K562 (cell line): ENCODE measurements around the gene ATG4C. TPM values are rescaled to one million over a fixed set of nuclear protein-coding genes. Genes with fewer than 3 reads are reported as not detected.

Source experiments
- ATAC-seq: fragments of 200-7000 bp; cut with Tn5 transposase; 3 replicates; pipeline ENCODE4 v1.9.1; 2020; ENCODE audit warnings: moderate library complexity
- BruUV-seq: library from RNA; stranded (reverse); fragments of 400-500 nt; replicated peaks from 2 replicates; lab custom pipeline; 2021; lab: Mats Ljungman, UMichigan
- CTCF ChIA-PET: fragments of 300-600 bp; formaldehyde crosslinking; extraction: SDS; loops from one replicate; lab custom pipeline; 2021; ENCODE audit warnings: low intra/inter-chr PET ratio; lab: Yijun Ruan, JAX
- POLR2A ChIA-PET: fragments of 300-600, 350-650 bp; sonication (Branson Sonifier 250); formaldehyde crosslinking; extraction: SDS; loops from one replicate; lab custom pipeline; 2021; ENCODE audit warnings: antibody characterized with exemption, inconsistent platforms; lab: Yijun Ruan, JAX
- DNase-seq, 4 experiments: peaks; one replicate each; pipeline versions ENCODE4 v3.0.0 to v3.0.0-alpha.2; 2011 to 2018; ENCODE audit warnings: low spot score in 3 of 4, mixed read lengths in 3 of 4; ENCODE audit errors: extremely low read depth in 1 of 4
- FAIRE-seq: peaks from 2 replicates; lab custom pipeline; 2011; peaks lifted over from hg19 to GRCh38; lab: Jason Lieb, UNC
- H2AFZ ChIP-seq: 2 replicates; pipeline ENCODE4 v1.6.0; 2011; ENCODE audit warnings: low read depth, low read length, control low read depth, inconsistent platforms
- H3K27ac ChIP-seq: fragments of 200-600 bp; 3 replicates; pipeline ENCODE4 v1.8.0; 2011; ENCODE audit warnings: low read depth, mild to moderate bottlenecking, control low read depth, inconsistent platforms, low read length, moderate library complexity, mixed read lengths; ENCODE audit errors: extremely low read depth
- H3K27me3 ChIP-seq, 2 experiments: fragments of 300-600 bp in 1 of 2; 2 replicates in 1 of 2; 3 replicates in 1 of 2; pipeline versions ENCODE4 v1.6.0 to v1.8.0; 2011; ENCODE audit warnings: inconsistent platforms in 2 of 2, low read length in 2 of 2, mild to moderate bottlenecking in 1 of 2, mixed read lengths in 1 of 2, moderate library complexity in 1 of 2; ENCODE audit not compliant: control insufficient read depth in 2 of 2, insufficient read depth in 2 of 2
- H3K36me3 ChIP-seq: fragments of 300-600 bp; 3 replicates; pipeline ENCODE4 v1.8.0; 2011; ENCODE audit warnings: mild to moderate bottlenecking, low read length, inconsistent platforms; ENCODE audit not compliant: control insufficient read depth, insufficient read depth
- H3K4me1 ChIP-seq, 2 experiments: fragments of 200-600 bp in 1 of 2; replicated peaks in 1 of 2; 2 replicates in 1 of 2; 3 replicates in 1 of 2; pipeline versions ENCODE4 v1.5.1 to v1.8.0; 2011; ENCODE audit warnings: inconsistent platforms in 2 of 2, low read length in 2 of 2, mild to moderate bottlenecking in 1 of 2, mixed read lengths in 1 of 2, moderate library complexity in 1 of 2; ENCODE audit not compliant: control insufficient read depth in 2 of 2, insufficient read depth in 2 of 2
- H3K4me2 ChIP-seq: 2 replicates; pipeline ENCODE4 v1.6.1; 2011; ENCODE audit warnings: low read length, control low read depth, inconsistent platforms, mixed read lengths; ENCODE audit not compliant: insufficient read depth
- H3K4me3 ChIP-seq: fragments of 200-600 bp; sonication (generic), shearing (Covaris generic); 2 replicates; pipeline ENCODE4 v1.5.1; 2016; ENCODE audit warnings: control low read depth, inconsistent platforms
- H3K79me2 ChIP-seq: fragments of 200-600 bp; 3 replicates; pipeline ENCODE4 v1.8.0; 2011; ENCODE audit warnings: low read length, inconsistent platforms; ENCODE audit not compliant: control insufficient read depth, insufficient read depth
- H3K9ac ChIP-seq, 2 experiments: 2 replicates each; pipeline versions ENCODE4 v1.6.0 to v1.6.1; 2011; ENCODE audit warnings: low read depth in 2 of 2, low read length in 2 of 2, control low read depth in 1 of 2, inconsistent platforms in 1 of 2, mild to moderate bottlenecking in 1 of 2, mixed read lengths in 1 of 2; ENCODE audit not compliant: insufficient read depth in 1 of 2
- H3K9me1 ChIP-seq: one replicate; pipeline ENCODE4 v1.6.0; 2011; ENCODE audit warnings: inconsistent platforms, mild to moderate bottlenecking, low read length, moderate library complexity; ENCODE audit not compliant: control insufficient read depth, insufficient read depth
- H3K9me3 ChIP-seq: replicated peaks from 2 replicates; pipeline ENCODE4 v1.5.1; 2011; ENCODE audit warnings: low read depth, low read length, inconsistent platforms; ENCODE audit not compliant: control insufficient read depth, insufficient read depth
- H4K20me1 ChIP-seq: replicated peaks from 2 replicates; pipeline ENCODE4 v1.6.1; 2011; ENCODE audit warnings: low read length, inconsistent platforms, mixed read lengths; ENCODE audit not compliant: control insufficient read depth, insufficient read depth
- C11orf30 ChIP-seq: fragments of 450-650 bp; IDR thresholded peaks from 2 replicates; pipeline ENCODE4 v1.6.1; 2016; ENCODE audit warnings: low read depth, mild to moderate bottlenecking
- CBX5 ChIP-seq: IDR thresholded peaks from 2 replicates; pipeline ENCODE4 v1.6.1; 2014; ENCODE audit warnings: low read depth, borderline replicate concordance
- CTBP1 ChIP-seq: fragments of 450-650 bp; IDR thresholded peaks from 2 replicates; pipeline ENCODE4 v1.6.1; 2016; ENCODE audit warnings: borderline replicate concordance
- ERF ChIP-seq: fragments of 450-650 bp; formaldehyde crosslinking; IDR thresholded peaks from 2 replicates; pipeline ENCODE4 v1.4.0; 2020; ENCODE audit warnings: mild to moderate bottlenecking, mixed read lengths
- ETS2 ChIP-seq: IDR thresholded peaks from 2 replicates; pipeline ENCODE4 v1.6.1; 2016; ENCODE audit warnings: borderline replicate concordance, missing genetic modification characterization, mild to moderate bottlenecking, moderate library complexity, missing compliant biosample characterization; ENCODE audit not compliant: poor library complexity, severe bottlenecking
- GABPB2 ChIP-seq: fragments of 250-450 bp; sonication (Bioruptor Pico); conservative IDR thresholded peaks from 2 replicates; pipeline ENCODE4 v1.5.1; 2021; ENCODE audit warnings: mild to moderate bottlenecking
- HNRNPLL ChIP-seq: fragments of 200-400 bp; formaldehyde crosslinking; IDR thresholded peaks from 2 replicates; pipeline ENCODE4 v1.6.1; 2017; ENCODE audit warnings: low read length, low read depth, mild to moderate bottlenecking; ENCODE audit not compliant: poor library complexity, severe bottlenecking
- KHSRP ChIP-seq: fragments of 450-650 bp; IDR thresholded peaks from 2 replicates; pipeline ENCODE4 v1.6.1; 2017
- MAFF ChIP-seq: IDR thresholded peaks from 2 replicates; pipeline ENCODE4 v1.6.1; 2012; ENCODE audit warnings: low read length, improper control_type of control experiment
- MAFG ChIP-seq: fragments of 450-650 bp; conservative IDR thresholded peaks from 2 replicates; pipeline ENCODE4 v1.6.1; 2016; ENCODE audit warnings: missing genetic modification characterization, missing compliant biosample characterization
- MAFK ChIP-seq: IDR thresholded peaks from 2 replicates; pipeline ENCODE4 v1.6.1; 2011; ENCODE audit warnings: low read length, improper control_type of control experiment
- RBM15 ChIP-seq: fragments of 200-400 bp; formaldehyde crosslinking; IDR thresholded peaks from 2 replicates; pipeline ENCODE4 v1.6.1; 2018; ENCODE audit warnings: mild to moderate bottlenecking, low read length, moderate library complexity; ENCODE audit not compliant: insufficient read depth
- SRSF7 ChIP-seq: fragments of 200-400 bp; formaldehyde crosslinking; optimal IDR thresholded peaks from 2 replicates; pipeline ENCODE3; 2017; ENCODE audit warnings: mild to moderate bottlenecking, low read depth, low read length
- USF1 ChIP-seq: sonication (generic); formaldehyde crosslinking; IDR thresholded peaks from 2 replicates; pipeline ENCODE4 v1.9.0; 2022; ENCODE audit warnings: mild to moderate bottlenecking, missing genetic modification reagents
- ZNF175 ChIP-seq: fragments of 200-800 bp; sonication (Bioruptor generic); IDR thresholded peaks from 2 replicates; pipeline ENCODE4 v1.6.1; 2016; ENCODE audit warnings: low read depth, mild to moderate bottlenecking, missing genetic modification characterization, missing compliant biosample characterization
- ZNF316 ChIP-seq: fragments of 450-650 bp; IDR thresholded peaks from 2 replicates; pipeline ENCODE4 v1.6.1; 2016
- ZNF764 ChIP-seq: fragments of 250-450 bp; sonication (Bioruptor Pico); IDR thresholded peaks from 2 replicates; pipeline ENCODE4 v1.4.0; 2020; ENCODE audit warnings: low read depth, mild to moderate bottlenecking, moderate library complexity
- ZNF785 ChIP-seq: fragments of 250-450 bp; sonication (Bioruptor Pico); IDR thresholded peaks from 2 replicates; pipeline ENCODE4 v1.4.0; 2020; ENCODE audit warnings: mild to moderate bottlenecking
- in situ Hi-C: fragments of 300-500 bp; cut with MboI; formaldehyde crosslinking; loops from 4 replicates; pipeline ENCODE4 v1.15.0; 2018; ENCODE audit warnings: inconsistent platforms, mixed read lengths
- intact Hi-C: fragments of 100-400 bp; cut with micrococcal nuclease; formaldehyde crosslinking; loops from 2 replicates; pipeline ENCODE4 v1.14.2; 2022
- polyA plus RNA-seq, 8 experiments: library from polyadenylated mRNA; depleted of rRNA in 4 of 8; stranded (reverse) in 5 of 8; unstranded in 3 of 8; fragments of >200 nt; fragmentation: Nextera tagmentation in 2 of 8; fragmentation: Illumina TruSeq in 1 of 8; extraction: Ambion mirVana in 2 of 8; extraction: Trizol in 1 of 8; gene quantifications; 2 replicates each; pipeline versions ENCODE4 v1.2.1 to v1.2.3, GENCODE V29; 2011 to 2014; ENCODE audit warnings: inconsistent platforms in 1 of 8, missing spikeins in 1 of 8
- total RNA-seq, 7 experiments: library from RNA; depleted of rRNA in 6 of 7; stranded (reverse); fragments of >200 nt in 6 of 7; fragmentation: Illumina TruSeq in 2 of 7; extraction: Trizol in 2 of 7; gene quantifications; 2 replicates each; pipeline versions ENCODE4 v1.2.1 to v1.2.3, GENCODE V29; 2011 to 2021; ENCODE audit warnings: low replicate concordance in 1 of 7
- TF ChIP-seq, protein P1 (sequence below), 2 experiments: fragments of 200-800 bp in 1 of 2; sonication (Bioruptor generic) in 1 of 2; sonication (generic) in 1 of 2; formaldehyde crosslinking in 1 of 2; IDR thresholded peaks in 1 of 2; conservative IDR thresholded peaks in 1 of 2; 2 replicates each; pipeline versions ENCODE4 v1.5.0 to v1.6.1; 2016 to 2020; ENCODE audit warnings: missing compliant biosample characterization in 1 of 2, missing genetic modification characterization in 1 of 2, missing genetic modification reagents in 1 of 2

The ATG4C gene
- total and polyA plus RNA-seq, 9 of the 15 experiments (the other 6 are each of a cell fraction or from before 2014, with no cell fraction given), result 7.6 to 35.8 (median 16.1) TPM

DNA sequence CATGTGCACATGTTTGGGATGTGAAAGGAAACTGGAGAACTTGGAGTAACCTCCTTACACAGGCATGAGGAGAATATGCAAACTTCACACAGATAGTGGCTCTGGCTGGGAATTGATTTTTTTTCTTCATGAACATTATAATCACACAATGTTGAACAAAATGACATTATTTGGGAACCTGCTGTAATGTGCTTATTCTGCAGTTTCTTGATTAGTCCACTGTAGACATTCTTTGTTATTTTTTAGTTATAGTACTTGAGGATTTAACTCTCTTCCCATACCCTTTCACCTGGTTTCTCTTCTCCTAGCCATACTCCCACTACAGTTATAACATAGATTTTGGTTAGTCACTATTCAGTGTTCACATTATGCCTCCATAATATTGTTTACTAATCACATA lies 68.3 kb downstream of the ATG4C start:
- in situ Hi-C loops, result no loop called here
- POLR2A ChIA-PET, result no interaction called here
- CTCF ChIA-PET, result no interaction called here
- Histone ChIP-seq H3K27ac (no peak overlapping the region), H3K9me3 (no peaks in the 10 kb centered on the region), H4K20me1 (no peaks in the 10 kb centered on the region), H3K36me3 (peaks cover 4% of the 10 kb centered on the region; the same call in 2 of the 3 replicates), H3K79me2 (no peaks in the 10 kb centered on the region), H3K4me1 (no peaks in the 10 kb centered on the region)
- intact Hi-C loops, result no loop called here
- no peak for DNase-seq
- TF ChIP-seq CBX5 (no peak), MAFK (peak; percentile 51; the same call in 1 of the 2 replicates), USF1 (CRISPR knock-in tag) (no peak), MAFG (peak; percentile 52), ETS2 (tag) (no peak), ZNF175 (CRISPR knock-in tag) (no peak), RBM15 (no peak), ZNF764 (CRISPR knock-in tag) (no peak), KHSRP (no peak), HNRNPLL (no peak), ZNF316 (peak; percentile 80), C11orf30 (peak; percentile 65; the same call in 1 of the 2 replicates), GABPB2 (CRISPR knock-in tag) (no peak), SRSF7 (no peak), ERF (CRISPR knock-in tag) (no peak), ZNF785 (CRISPR knock-in tag) (no peak), CTBP1 (no peak), MAFF (peak; percentile 38; the same call in 1 of the 2 replicates)
- TF ChIP-seq, protein P1, sequence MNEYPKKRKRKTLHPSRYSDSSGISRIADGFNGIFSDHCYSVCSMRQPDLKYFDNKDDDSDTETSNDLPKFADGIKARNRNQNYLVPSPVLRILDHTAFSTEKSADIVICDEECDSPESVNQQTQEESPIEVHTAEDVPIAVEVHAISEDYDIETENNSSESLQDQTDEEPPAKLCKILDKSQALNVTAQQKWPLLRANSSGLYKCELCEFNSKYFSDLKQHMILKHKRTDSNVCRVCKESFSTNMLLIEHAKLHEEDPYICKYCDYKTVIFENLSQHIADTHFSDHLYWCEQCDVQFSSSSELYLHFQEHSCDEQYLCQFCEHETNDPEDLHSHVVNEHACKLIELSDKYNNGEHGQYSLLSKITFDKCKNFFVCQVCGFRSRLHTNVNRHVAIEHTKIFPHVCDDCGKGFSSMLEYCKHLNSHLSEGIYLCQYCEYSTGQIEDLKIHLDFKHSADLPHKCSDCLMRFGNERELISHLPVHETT (CRISPR knock-in tag; conservative IDR thresholded peaks at IDR 0.05 in 1 of 2, IDR thresholded peaks at IDR 0.05 in 1 of 2), result no peak
- TF ChIP-seq, all 486 proteins: peak for 5
- Histone ChIP-seq H3K27me3 (no peaks in the 10 kb centered on the region), H3K4me3 (no peak overlapping the region), H2AFZ (no peak overlapping the region), H3K4me2 (no peak overlapping the region), H3K9me1 (no peaks in the 10 kb centered on the region), H3K9ac (no peak overlapping the region)
- BruUV-seq, result no TSS peak
- no peak for ATAC-seq
- no peak for FAIRE-seq
